HepG2 (cell line): Measurements from ENCODE around the gene NT5C. TPM values are rescaled to one million over a fixed set of nuclear protein-coding genes. Genes with fewer than 3 reads are reported as not detected.

ENCODE experiments used
- ATAC-seq: fragments of 200-7000 bp; cut with Tn5 transposase; 3 replicates; pipeline ENCODE4 v1.9.1; 2020; ENCODE audit warnings: mild to moderate bottlenecking, moderate library complexity
- BruUV-seq: library from RNA; stranded (reverse); fragments of 400-500 nt; replicated peaks from 2 replicates; lab custom pipeline; 2021; lab: Mats Ljungman, UMichigan
- CTCF ChIA-PET: fragments of 300-600 bp; formaldehyde crosslinking; extraction: SDS; loops from one replicate; lab custom pipeline; 2021; ENCODE audit warnings: low total read pairs, inconsistent platforms, low intra/inter-chr PET ratio; lab: Yijun Ruan, JAX
- POLR2A ChIA-PET: fragments of 350-600 bp; sonication (Branson Sonifier 250); formaldehyde crosslinking; loops from one replicate; lab custom pipeline; 2020; ENCODE audit warnings: antibody characterized with exemption, inconsistent platforms; lab: Yijun Ruan, JAX
- DNase-seq: peaks from one replicate; pipeline ENCODE4 v3.0.0-alpha.2; 2015; ENCODE audit warnings: low spot score
- FAIRE-seq: peaks from 3 replicates; lab custom pipeline; 2011; peaks lifted over from hg19 to GRCh38; lab: Jason Lieb, UNC
- H2AFZ ChIP-seq: one replicate; pipeline ENCODE4 v1.6.1; 2011; ENCODE audit warnings: low read length, inconsistent platforms
- H3K27ac ChIP-seq: fragments of 300-600 bp; 3 replicates; pipeline ENCODE4 v1.8.0; 2011; ENCODE audit warnings: mixed run types, mild to moderate bottlenecking, mixed read lengths, low read length, inconsistent platforms; ENCODE audit not compliant: insufficient read depth; ENCODE audit errors: extremely low read length
- H3K27me3 ChIP-seq, 2 experiments: fragments of 200-600 bp in 1 of 2; 2 replicates in 1 of 2; 3 replicates in 1 of 2; pipeline versions ENCODE4 v1.6.0 to v1.8.0; 2011; ENCODE audit warnings: low read length in 2 of 2, mild to moderate bottlenecking in 2 of 2, moderate library complexity in 2 of 2, inconsistent platforms in 1 of 2; ENCODE audit not compliant: insufficient read depth in 2 of 2, control insufficient read depth in 1 of 2
- H3K36me3 ChIP-seq, 2 experiments: fragments of 200-600 bp in 1 of 2; replicated peaks in 1 of 2; 2 replicates in 1 of 2; 3 replicates in 1 of 2; pipeline versions ENCODE4 v1.5.1 to v1.8.0; 2011; ENCODE audit warnings: low read length in 2 of 2, inconsistent platforms in 1 of 2; ENCODE audit not compliant: insufficient read depth in 2 of 2, control insufficient read depth in 1 of 2
- H3K4me1 ChIP-seq: 2 replicates; pipeline ENCODE4 v1.5.1; 2012; ENCODE audit warnings: low read length, inconsistent platforms; ENCODE audit not compliant: insufficient read depth
- H3K4me2 ChIP-seq: 2 replicates; pipeline ENCODE4 v1.6.0; 2011; ENCODE audit warnings: low read depth, low read length, inconsistent platforms
- H3K4me3 ChIP-seq, 3 experiments: fragments of 200-600 bp in 1 of 3; sonication (generic), shearing (Covaris generic) in 1 of 3; replicated peaks in 1 of 3; 2 replicates each; pipeline ENCODE4 v1.5.1; 2011 to 2016; ENCODE audit warnings: low read length in 3 of 3, inconsistent platforms in 2 of 3, low read depth in 2 of 3, mild to moderate bottlenecking in 2 of 3, control low read depth in 1 of 3, mixed read lengths in 1 of 3; ENCODE audit not compliant: insufficient read depth in 1 of 3
- H3K79me2 ChIP-seq: one replicate; pipeline ENCODE4 v1.6.1; 2011; ENCODE audit warnings: low read length, inconsistent platforms; ENCODE audit not compliant: insufficient read depth
- H3K9ac ChIP-seq: 2 replicates; pipeline ENCODE4 v1.6.0; 2011; ENCODE audit warnings: mild to moderate bottlenecking, low read depth, low read length, inconsistent platforms; ENCODE audit not compliant: insufficient read depth
- H3K9me3 ChIP-seq: 2 replicates; pipeline ENCODE4 v1.5.1; 2012; ENCODE audit warnings: mild to moderate bottlenecking, low read length
- H4K20me1 ChIP-seq: 2 replicates; pipeline ENCODE4 v1.6.0; 2011; ENCODE audit warnings: inconsistent platforms, mild to moderate bottlenecking, low read length, moderate library complexity; ENCODE audit not compliant: insufficient read depth
- AHR ChIP-seq: IDR thresholded peaks from 2 replicates; pipeline ENCODE4 v1.6.1; 2018; ENCODE audit warnings: missing genetic modification reagents, missing compliant biosample characterization
- HDAC2 ChIP-seq: sonication (generic); formaldehyde crosslinking; IDR thresholded peaks from 2 replicates; pipeline ENCODE4 v1.4.0; 2020; ENCODE audit warnings: missing genetic modification reagents
- HMGXB3 ChIP-seq: sonication (generic); formaldehyde crosslinking; IDR thresholded peaks from 2 replicates; pipeline ENCODE4 v1.4.0; 2020; ENCODE audit warnings: missing genetic modification reagents, borderline replicate concordance
- RCOR2 ChIP-seq: IDR thresholded peaks from 2 replicates; pipeline ENCODE4 v1.6.1; 2016; ENCODE audit warnings: missing biosample characterization, missing genetic modification reagents
- XBP1 ChIP-seq: sonication (generic); formaldehyde crosslinking; IDR thresholded peaks from 2 replicates; pipeline ENCODE4 v1.5.0; 2020; ENCODE audit warnings: missing genetic modification reagents
- XRCC5 ChIP-seq: fragments of 200-400 bp; formaldehyde crosslinking; optimal IDR thresholded peaks from 2 replicates; pipeline ENCODE3; 2017; ENCODE audit warnings: mild to moderate bottlenecking, low read length
- ZBTB26 ChIP-seq: IDR thresholded peaks from 2 replicates; pipeline ENCODE4 v1.6.1; 2016; ENCODE audit warnings: missing compliant biosample characterization, missing genetic modification reagents, borderline replicate concordance
- ZNF138 ChIP-seq: sonication (generic); formaldehyde crosslinking; IDR thresholded peaks from 2 replicates; pipeline ENCODE4 v1.5.0; 2020; ENCODE audit warnings: mild to moderate bottlenecking, low read depth, missing genetic modification reagents
- ZNF143 ChIP-seq: sonication (generic); formaldehyde crosslinking; IDR thresholded peaks from 2 replicates; pipeline ENCODE4 v1.4.0; 2020; ENCODE audit warnings: missing genetic modification reagents
- ZNF335 ChIP-seq: sonication (generic); formaldehyde crosslinking; IDR thresholded peaks from 2 replicates; pipeline ENCODE4 v1.4.0; 2020; ENCODE audit warnings: missing genetic modification reagents
- ZNF615 ChIP-seq: sonication (generic); formaldehyde crosslinking; IDR thresholded peaks from 2 replicates; pipeline ENCODE4 v1.5.0; 2020; ENCODE audit warnings: mild to moderate bottlenecking, missing genetic modification reagents, borderline replicate concordance
- WGBS: methylation state at CpG from one replicate; pipeline ENCODE4 v1.1.6; 2017; ENCODE audit warnings: low lambda C conversion rate; 5-methylcytosine and 5-hydroxymethylcytosine counted together
- in situ Hi-C: cut with HindIII; loops from 2 replicates; pipeline ENCODE4 v1.10.0; 2017; ENCODE audit warnings: low pct_unique_long_range_greater_than_20kb; ENCODE audit not compliant: extremely low pct_ligation_motif_present
- intact Hi-C: fragments of 100-400 bp; cut with micrococcal nuclease; formaldehyde crosslinking; loops from one replicate; pipeline ENCODE4 v1.10.0; 2022; ENCODE audit not compliant: unreplicated experiment
- polyA plus RNA-seq, 8 experiments: library from polyadenylated mRNA; depleted of rRNA in 3 of 8; stranded (reverse) in 7 of 8; unstranded in 1 of 8; fragments of >200 nt; fragmentation: Illumina TruSeq in 4 of 8; extraction: Trizol in 4 of 8; gene quantifications; 2 replicates each; pipeline versions ENCODE4 v1.2.1 to v1.2.3, GENCODE V29; 2011 to 2016; ENCODE audit warnings: low read depth in 4 of 8, missing spikeins in 1 of 8, mixed read lengths in 1 of 8; ENCODE audit not compliant: insufficient read depth in 1 of 8
- total RNA-seq, 5 experiments: library from RNA; depleted of rRNA; stranded (reverse); fragments of >200 nt; fragmentation: Illumina TruSeq; extraction: Trizol; gene quantifications; 2 replicates each; pipeline ENCODE4 v1.2.3, GENCODE V29; 2016; ENCODE audit warnings: low read depth in 1 of 5
- TF ChIP-seq, protein P1 (sequence below): sonication (generic); formaldehyde crosslinking; IDR thresholded peaks from 2 replicates; pipeline ENCODE4; 2020; ENCODE audit warnings: missing genetic modification reagents, mild to moderate bottlenecking, borderline replicate concordance

NT5C gene
- total and polyA plus RNA-seq, 2 of the 13 experiments (the other 11 are each of a cell fraction or from before 2014, with no cell fraction given), result 42.8 to 48.6 TPM

DNA sequence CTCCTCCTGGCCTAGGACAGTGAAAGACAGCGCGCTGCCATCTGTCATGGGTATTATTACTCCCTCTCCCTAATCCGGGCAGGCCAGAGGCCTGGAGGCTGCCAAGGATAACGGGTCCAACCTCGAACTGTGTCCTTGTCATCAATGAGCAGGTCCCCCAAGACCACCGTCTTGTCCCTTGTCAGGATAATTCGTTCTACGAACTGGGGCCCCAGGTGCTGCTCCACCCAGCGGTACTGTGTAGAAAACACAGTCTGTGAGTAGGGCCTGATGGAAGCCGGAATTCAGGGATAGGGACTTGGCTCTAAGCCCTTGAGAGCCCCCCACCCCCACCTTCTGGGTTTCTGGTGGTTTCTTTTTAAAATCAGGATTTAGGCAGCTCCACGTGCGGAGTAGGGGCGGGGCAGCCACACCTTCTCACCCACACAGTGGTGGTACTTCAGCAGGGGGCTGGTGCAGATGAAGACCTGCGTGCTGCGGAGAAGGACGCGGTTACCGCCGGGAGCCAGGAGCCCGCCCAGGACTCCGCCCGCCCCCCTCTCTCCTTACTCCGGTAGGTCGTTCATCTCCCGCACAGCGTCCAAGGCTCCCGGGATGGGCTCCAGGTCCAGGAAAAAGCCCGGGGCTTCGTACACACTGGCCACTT is 787 bp downstream of the NT5C start:
- 10% methylated on average over 27 of the region's 29 CpGs for WGBS
- intact Hi-C loops (loop anchor here (5.0 kb wide), 1 partner anchor 72 kb away; no protein-coding TSS in a partner anchor), in situ Hi-C loops (no loop called here)
- no TSS peak for BruUV-seq
- FAIRE-seq (peak; percentile 67), ATAC-seq (peak; percentile 72), DNase-seq (peak; percentile 68)
- Histone ChIP-seq H3K27me3 (no peaks in the 10 kb centered on the region), H2AFZ (no peak overlapping the region), H3K36me3 (peaks cover 8 to 26% of the 10 kb centered on the region in 2 experiments), H3K79me2 (peaks cover 8% of the 10 kb centered on the region), H4K20me1 (peaks cover 4% of the 10 kb centered on the region; the same call in 1 of the 2 replicates), H3K9ac (peak overlapping the region; percentile 85), H3K4me1 (peaks cover 26% of the 10 kb centered on the region), H3K4me2 (peak overlapping the region; percentile 59), H3K9me3 (no peaks in the 10 kb centered on the region), H3K4me3 (peak overlapping the region; percentile 77 to 96 (median 83)), H3K27ac (peak overlapping the region; percentile 86)
- ChIA-PET POLR2A (interaction anchor here (0.5 to 3.1 kb wide), 35 partner anchors 11 to 649 kb away, joined by 3 to 23 read pairs (median 5); partner anchors contain the start of genes ARMC7, CDR2L, FDXR and JPT1), CTCF (interaction anchor here (1.0 to 2.8 kb wide), 3 partner anchors 16 to 71 kb away, joined by 6 to 26 read pairs (median 7); no protein-coding TSS in a partner anchor)
- TF ChIP-seq HDAC2 (CRISPR knock-in tag) (peak; percentile 31; the same call in 1 of the 2 replicates), ZNF335 (CRISPR knock-in tag) (peak; percentile 16; the same call in 1 of the 2 replicates), HMGXB3 (CRISPR knock-in tag) (0 out of 2 replicates have a peak, but pooled peaks have one; percentile 31), AHR (0 out of 2 replicates have a peak, but pooled peaks have one; percentile 38), XRCC5 (peak; percentile 18), ZNF138 (CRISPR knock-in tag) (no peak), ZNF615 (CRISPR knock-in tag) (peak; percentile 15; the same call in 1 of the 2 replicates), ZBTB26 (peak; percentile 50; the same call in 1 of the 2 replicates), RCOR2 (CRISPR knock-in tag) (0 out of 2 replicates have a peak, but pooled peaks have one; percentile 4), ZNF143 (CRISPR knock-in tag) (0 out of 2 replicates have a peak, but pooled peaks have one; percentile 4), XBP1 (CRISPR knock-in tag) (0 out of 2 replicates have a peak, but pooled peaks have one; percentile 48)
- TF ChIP-seq, protein P1, sequence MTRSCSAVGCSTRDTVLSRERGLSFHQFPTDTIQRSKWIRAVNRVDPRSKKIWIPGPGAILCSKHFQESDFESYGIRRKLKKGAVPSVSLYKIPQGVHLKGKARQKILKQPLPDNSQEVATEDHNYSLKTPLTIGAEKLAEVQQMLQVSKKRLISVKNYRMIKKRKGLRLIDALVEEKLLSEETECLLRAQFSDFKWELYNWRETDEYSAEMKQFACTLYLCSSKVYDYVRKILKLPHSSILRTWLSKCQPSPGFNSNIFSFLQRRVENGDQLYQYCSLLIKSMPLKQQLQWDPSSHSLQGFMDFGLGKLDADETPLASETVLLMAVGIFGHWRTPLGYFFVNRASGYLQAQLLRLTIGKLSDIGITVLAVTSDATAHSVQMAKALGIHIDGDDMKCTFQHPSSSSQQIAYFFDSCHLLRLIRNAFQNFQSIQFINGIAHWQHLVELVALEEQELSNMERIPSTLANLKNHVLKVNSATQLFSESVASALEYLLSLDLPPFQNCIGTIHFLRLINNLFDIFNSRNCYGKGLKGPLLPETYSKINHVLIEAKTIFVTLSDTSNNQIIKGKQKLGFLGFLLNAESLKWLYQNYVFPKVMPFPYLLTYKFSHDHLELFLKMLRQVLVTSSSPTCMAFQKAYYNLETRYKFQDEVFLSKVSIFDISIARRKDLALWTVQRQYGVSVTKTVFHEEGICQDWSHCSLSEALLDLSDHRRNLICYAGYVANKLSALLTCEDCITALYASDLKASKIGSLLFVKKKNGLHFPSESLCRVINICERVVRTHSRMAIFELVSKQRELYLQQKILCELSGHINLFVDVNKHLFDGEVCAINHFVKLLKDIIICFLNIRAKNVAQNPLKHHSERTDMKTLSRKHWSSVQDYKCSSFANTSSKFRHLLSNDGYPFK (CRISPR knock-in tag), result 0 out of 2 replicates have a peak, but pooled peaks have one; percentile 8
